Measurements from ENCODE around the gene VSX1.

- TF ChIP-seq, protein P1, sequence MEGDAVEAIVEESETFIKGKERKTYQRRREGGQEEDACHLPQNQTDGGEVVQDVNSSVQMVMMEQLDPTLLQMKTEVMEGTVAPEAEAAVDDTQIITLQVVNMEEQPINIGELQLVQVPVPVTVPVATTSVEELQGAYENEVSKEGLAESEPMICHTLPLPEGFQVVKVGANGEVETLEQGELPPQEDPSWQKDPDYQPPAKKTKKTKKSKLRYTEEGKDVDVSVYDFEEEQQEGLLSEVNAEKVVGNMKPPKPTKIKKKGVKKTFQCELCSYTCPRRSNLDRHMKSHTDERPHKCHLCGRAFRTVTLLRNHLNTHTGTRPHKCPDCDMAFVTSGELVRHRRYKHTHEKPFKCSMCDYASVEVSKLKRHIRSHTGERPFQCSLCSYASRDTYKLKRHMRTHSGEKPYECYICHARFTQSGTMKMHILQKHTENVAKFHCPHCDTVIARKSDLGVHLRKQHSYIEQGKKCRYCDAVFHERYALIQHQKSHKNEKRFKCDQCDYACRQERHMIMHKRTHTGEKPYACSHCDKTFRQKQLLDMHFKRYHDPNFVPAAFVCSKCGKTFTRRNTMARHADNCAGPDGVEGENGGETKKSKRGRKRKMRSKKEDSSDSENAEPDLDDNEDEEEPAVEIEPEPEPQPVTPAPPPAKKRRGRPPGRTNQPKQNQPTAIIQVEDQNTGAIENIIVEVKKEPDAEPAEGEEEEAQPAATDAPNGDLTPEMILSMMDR (IDR thresholded peaks at IDR 0.05), result no peak
- TF ChIP-seq POLR2A (IDR thresholded peaks at IDR 0.05), result no peak
Measured at GRCh38 chr20:25116739-25117458, 35.0 kb upstream of the VSX1 start.
